ENCODE results near the gene PTPRN2. TPM values are rescaled to one million over a fixed set of nuclear protein-coding genes. Genes with fewer than 3 reads are reported as not detected.

PTPRN2 gene
- total and polyA plus RNA-seq, 2 of the 8 experiments (the other 6 are each of a cell fraction or from before 2014, with no cell fraction given): 2.6 to 4.5 TPM

GRCh38 chr7:157555313-157555712 lies 1032.3 kb downstream of the PTPRN2 start:
- no peak overlapping the region for H4K91ac ChIP-seq (replicated peaks; ENCODE audit: insufficient read length, low read length)
- no peak overlapping the region for H2AK5ac ChIP-seq (ENCODE audit: low read depth, low read length)
- H3K23me2 ChIP-seq (ENCODE audit: low read depth, low read length): peaks cover 17% of the 10 kb centered on the region
- 92% methylated on average over 12 of the region's 12 CpGs; no CpG with 5 or more reads in 1 of the 2 experiments for WGBS, 2 experiments (ENCODE audit: extremely low coverage in 1 of 2, insufficient coverage in 1 of 2, insufficient read length in 1 of 2, insufficient replicate concordance in 2 of 2, low coverage in 1 of 2, low lambda C conversion rate in 2 of 2, missing lambda C conversion rate in 1 of 2)
- no peak overlapping the region for H3K4me2 ChIP-seq (ENCODE audit: insufficient read depth in 1 of 2, low read depth in 2 of 2, low read length in 2 of 2)
- H3K4me1 ChIP-seq (replicated peaks in 1 of 4; ENCODE audit: control insufficient read depth in 3 of 4, insufficient read depth in 4 of 4, low read length in 3 of 4): no peaks in the 10 kb centered on the region
- H4K5ac ChIP-seq (ENCODE audit: insufficient read length, low read depth, low read length): no peak overlapping the region
- no peak overlapping the region for H3K27ac ChIP-seq (ENCODE audit: low read depth, low read length)
- DNase-seq (ENCODE audit: low read depth in 1 of 2, low spot score in 2 of 2): no peak
- H2BK120ac ChIP-seq (replicated peaks; ENCODE audit: low read depth, low read length): no peak overlapping the region
- H3K36me3 ChIP-seq (ENCODE audit: control insufficient read depth in 2 of 4, insufficient read depth in 4 of 4, low read length in 3 of 4): no peaks in the 10 kb centered on the region; a peak in 1 of 8 replicates
- no peak overlapping the region for H3K23ac ChIP-seq (ENCODE audit: insufficient read length)
- peaks cover 4% of the 10 kb centered on the region; the same call in 1 of the 2 replicates for H3K79me1 ChIP-seq (ENCODE audit: low read depth, low read length)
- H3K56ac ChIP-seq (replicated peaks; ENCODE audit: insufficient read length, low read depth, low read length): no peak overlapping the region
- H3K27me3 ChIP-seq (replicated peaks in 1 of 4; ENCODE audit: control insufficient read depth in 3 of 4, extremely low read depth in 1 of 4, insufficient read depth in 3 of 4, low read length in 3 of 4): no peaks in the 10 kb centered on the region; a peak in 1 of 7 replicates
- H2BK15ac ChIP-seq (ENCODE audit: low read length): no peak overlapping the region
- H3K14ac ChIP-seq (ENCODE audit: insufficient read length): no peak overlapping the region
- ChIA-PET POLR2A (ENCODE audit: partially characterized antibody) (no interaction called here), CTCF (ENCODE audit: partially characterized antibody) (interaction anchor here (1.4 kb wide), 1 partner anchor 123 kb away, joined by 4 read pairs; no protein-coding TSS in a partner anchor)
- H2AFZ ChIP-seq (ENCODE audit: low read length): no peak overlapping the region
- no peak overlapping the region for H3K18ac ChIP-seq (ENCODE audit: extremely low read depth, low read length)
- no peaks in the 10 kb centered on the region; a peak in 1 of 4 replicates for H3K9me3 ChIP-seq (ENCODE audit: insufficient read depth in 2 of 2, low read depth in 1 of 2, low read length in 1 of 2)
- no peak overlapping the region; the same call in 1 of the 2 replicates for H4K8ac ChIP-seq (ENCODE audit: extremely low read depth, insufficient read depth, low read length)
- FAIRE-seq: no peak
- H3K4ac ChIP-seq (replicated peaks; ENCODE audit: insufficient read length, low read depth, low read length): no peak overlapping the region
- peaks cover 0 to 11% of the 10 kb centered on the region in 2 experiments for H4K20me1 ChIP-seq (replicated peaks in 1 of 2; ENCODE audit: control insufficient read depth in 1 of 2, insufficient read depth in 2 of 2, low read length in 2 of 2)
- no peak overlapping the region for H3K4me3 ChIP-seq (ENCODE audit: extremely low read depth in 1 of 4, insufficient read depth in 2 of 4, low read depth in 3 of 4, low read length in 4 of 4)
- no peak overlapping the region for H2BK5ac ChIP-seq (ENCODE audit: low read depth, low read length)
- H2BK20ac ChIP-seq (ENCODE audit: low read length): no peak overlapping the region
- no peak overlapping the region for H2BK12ac ChIP-seq (ENCODE audit: low read depth, low read length)
- H3K9ac ChIP-seq (replicated peaks in 1 of 4; ENCODE audit: extremely low read depth in 1 of 4, low read depth in 3 of 4, low read length in 3 of 4): no peak overlapping the region
- 0 out of 4 replicates have a peak, but pooled peaks cover 0 to 3% of the 10 kb centered on the region in 2 experiments for H3K79me2 ChIP-seq (ENCODE audit: control insufficient read depth in 1 of 2, insufficient read depth in 2 of 2, low read length in 2 of 2)
- TF ChIP-seq POLR2AphosphoS5 (IDR thresholded peaks at IDR 0.05; ENCODE audit: low read depth, low read length) (no peak), E2F6 (IDR thresholded peaks at IDR 0.05) (no peak), BRCA1 (IDR thresholded peaks at IDR 0.05; ENCODE audit: low read depth, low read length) (no peak), FOSL1 (IDR thresholded peaks at IDR 0.05; ENCODE audit: insufficient read depth, low read depth, low read length) (no peak), CHD1 (IDR thresholded peaks at IDR 0.05; ENCODE audit: low read depth, low read length) (no peak), POLR2A (IDR thresholded peaks at IDR 0.05; ENCODE audit: control extremely low read depth in 1 of 2, low read depth in 2 of 2, low read length in 2 of 2) (no peak), ZNF274 (IDR thresholded peaks at IDR 0.05; ENCODE audit: borderline replicate concordance, extremely low read depth, low read length) (no peak), MAFK (IDR thresholded peaks at IDR 0.05; ENCODE audit: low read depth, low read length) (no peak), RAD21 (IDR thresholded peaks at IDR 0.05 in 1 of 2, conservative IDR thresholded peaks at IDR 0.05 in 1 of 2; ENCODE audit: low read depth in 2 of 2, low read length in 2 of 2) (no peak), SIRT6 (IDR thresholded peaks at IDR 0.05; ENCODE audit: low read length) (no peak), CHD2 (IDR thresholded peaks at IDR 0.05; ENCODE audit: low read length) (no peak), RBBP5 (IDR thresholded peaks at IDR 0.05; ENCODE audit: borderline replicate concordance, low read depth, low read length) (no peak), SIX5 (IDR thresholded peaks at IDR 0.05; ENCODE audit: low read depth, low read length) (no peak), CEBPB (IDR thresholded peaks at IDR 0.05; ENCODE audit: low read depth, low read length) (no peak), SUZ12 (IDR thresholded peaks at IDR 0.05; ENCODE audit: low read length) (no peak)

Data from H1 (cell line).